ENCODE measurements around the gene THEMIS. TPM values are rescaled to one million over a fixed set of nuclear protein-coding genes. Genes with fewer than 3 reads are reported as not detected.

The THEMIS gene
- total RNA-seq, 1 donor from 2014 or later = 0.41 TPM

Small RNA genes within 50 kb of the gene (small RNA-seq; reads per million reads assigned to genes)
- gene MRPS17P5 = not detected
